SH-SY5Y (cell line): Measurements from ENCODE around the gene CKMT2.

Experiments
- GATA2 ChIP-seq: IDR thresholded peaks from 2 replicates; pipeline ENCODE4 v1.6.1; 2011; ENCODE audit warnings: mild to moderate bottlenecking, low read depth, low read length
- GATA3 ChIP-seq: IDR thresholded peaks from 2 replicates; pipeline ENCODE4 v1.6.1; 2011; ENCODE audit warnings: low read depth, mild to moderate bottlenecking, low read length, moderate library complexity

Gene CKMT2

DNA sequence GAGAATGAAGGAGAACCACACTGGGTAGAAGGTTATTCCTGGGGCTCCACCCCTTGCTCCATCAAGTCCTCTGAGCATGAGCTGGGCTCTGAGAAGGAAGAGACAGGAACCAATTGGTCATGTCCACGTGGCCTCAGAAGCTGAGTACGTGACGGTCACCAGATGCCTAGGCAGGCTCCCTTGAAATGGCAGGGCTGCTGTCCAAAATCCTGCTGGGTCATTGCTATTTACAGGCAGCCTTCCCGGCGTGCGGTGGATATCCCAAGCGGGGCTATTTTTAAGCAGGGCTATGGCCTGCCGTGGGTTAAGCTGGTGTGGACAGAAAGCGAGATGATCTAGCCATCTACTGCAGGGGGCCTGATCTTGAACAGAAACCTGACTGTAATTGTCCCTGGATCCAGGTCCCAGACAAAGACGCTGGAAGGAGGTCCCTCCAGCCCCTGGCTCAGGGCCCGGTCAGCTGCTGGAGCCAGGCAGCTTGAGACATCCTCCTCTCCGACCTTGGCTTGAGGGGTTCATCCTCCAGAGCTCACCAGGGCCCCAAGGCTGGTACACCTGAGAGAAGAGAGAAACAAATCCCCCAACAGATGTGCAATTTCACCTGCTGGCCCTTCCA lies 550 bp upstream of the CKMT2 start:
- TF ChIP-seq GATA2 (no peak), GATA3 (no peak)

DNA sequence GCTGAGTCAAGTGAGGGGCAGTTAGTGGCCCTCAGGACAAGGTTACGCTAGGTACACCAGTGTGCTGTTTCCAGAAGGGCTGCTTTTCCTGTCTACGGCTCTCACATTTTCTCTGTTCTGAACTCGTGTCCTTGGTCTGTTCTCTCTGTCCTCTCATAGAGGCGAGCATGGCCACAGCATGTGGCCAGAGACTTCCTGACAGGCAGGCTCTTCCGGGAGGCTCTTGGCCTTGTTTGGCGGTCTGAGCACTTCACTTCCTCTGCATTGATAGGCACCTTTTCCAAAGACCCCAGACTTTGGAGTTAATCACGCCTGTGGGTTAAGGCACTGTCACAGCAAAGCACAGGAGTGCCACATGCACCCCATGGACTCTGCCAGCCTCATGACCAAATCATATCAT lies 1.2 kb downstream of the CKMT2 start:
- TF ChIP-seq GATA2 = no peak
- no peak for TF ChIP-seq GATA3

- TF ChIP-seq GATA3 (no peak), GATA2 (no peak)
These were observed 1.7 kb downstream of the CKMT2 start for GRCh38 chr5:81234801-81235200.

DNA sequence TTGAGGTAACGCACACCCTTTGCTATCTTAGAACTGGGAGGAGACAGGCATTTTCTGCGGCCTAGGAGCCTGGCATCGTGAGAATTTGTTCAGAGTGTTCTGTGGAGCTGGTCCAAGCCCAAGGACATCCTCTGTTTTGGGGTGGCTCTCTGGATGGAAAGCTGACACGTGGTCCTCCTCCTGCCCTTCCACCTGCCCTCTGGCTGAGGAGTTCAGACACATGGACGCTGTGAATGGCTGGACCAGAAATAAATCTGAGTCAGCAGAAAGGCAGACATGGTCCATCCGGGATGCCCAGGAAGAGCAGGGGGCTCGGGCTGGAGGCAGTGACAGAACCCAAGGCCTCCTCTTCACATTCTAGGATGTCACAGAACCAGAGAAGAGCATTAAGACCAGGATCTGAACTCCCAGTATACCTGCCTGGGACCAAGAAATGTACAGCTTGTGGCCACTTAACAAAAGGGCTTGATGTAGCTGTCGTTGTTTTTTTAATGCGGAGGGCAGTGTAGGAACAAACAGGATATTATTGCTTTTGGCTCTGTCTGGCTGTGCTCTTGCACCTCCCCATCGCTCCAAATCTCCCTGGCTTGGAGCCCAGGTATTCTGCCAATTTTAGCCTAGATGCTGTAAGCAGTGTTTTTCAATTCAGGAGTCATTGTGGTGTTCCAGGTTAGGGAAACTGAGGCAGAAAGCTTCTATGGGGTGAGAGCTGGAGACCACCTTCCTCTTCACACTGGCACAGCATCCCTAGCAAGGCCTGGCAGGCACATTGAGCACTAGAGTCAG lies 2.4 kb downstream of the CKMT2 start:
- no peak for TF ChIP-seq GATA3
- TF ChIP-seq GATA2 = no peak

DNA sequence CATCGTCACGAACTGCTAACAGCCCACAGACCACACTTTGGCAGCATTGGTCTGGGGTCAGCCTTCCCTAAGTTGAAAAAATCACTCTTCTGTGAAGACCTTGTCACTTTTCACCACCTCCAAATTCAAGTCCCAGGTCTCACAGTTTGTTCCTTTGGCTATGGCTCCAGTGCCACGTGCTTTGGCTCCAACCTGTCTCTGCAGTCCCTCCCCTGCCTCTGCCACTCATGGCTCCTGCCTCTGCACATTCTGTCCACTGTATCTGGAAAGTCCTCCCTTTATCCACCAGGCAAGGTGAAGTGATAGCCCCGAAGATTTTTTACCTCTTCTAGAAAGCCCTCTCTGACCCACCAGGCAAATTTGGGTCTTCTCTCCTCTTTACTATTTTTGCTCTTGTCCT lies 5.3 kb downstream of the CKMT2 start:
- TF ChIP-seq GATA3 = no peak

DNA sequence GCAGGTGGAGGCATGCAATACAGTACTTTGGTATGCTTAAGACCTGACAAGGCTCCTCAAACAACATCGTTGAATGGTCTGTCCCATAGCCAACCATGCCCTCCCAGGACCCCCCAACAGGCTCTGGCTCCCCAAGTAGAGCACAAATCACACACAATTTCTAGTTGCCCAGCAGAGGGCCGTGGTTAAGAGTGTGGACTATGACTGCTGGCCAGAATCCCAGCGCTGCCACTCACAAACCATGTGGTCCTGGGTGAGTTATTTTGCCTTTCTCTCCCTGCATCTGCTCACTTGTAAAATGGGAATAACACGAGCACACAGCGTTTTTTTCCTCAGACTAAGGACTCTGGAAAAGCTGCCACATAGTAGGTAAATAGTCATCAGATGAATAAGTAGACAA lies 6.5 kb downstream of the CKMT2 start:
- TF ChIP-seq GATA2 = no peak
- TF ChIP-seq GATA3 = no peak

DNA sequence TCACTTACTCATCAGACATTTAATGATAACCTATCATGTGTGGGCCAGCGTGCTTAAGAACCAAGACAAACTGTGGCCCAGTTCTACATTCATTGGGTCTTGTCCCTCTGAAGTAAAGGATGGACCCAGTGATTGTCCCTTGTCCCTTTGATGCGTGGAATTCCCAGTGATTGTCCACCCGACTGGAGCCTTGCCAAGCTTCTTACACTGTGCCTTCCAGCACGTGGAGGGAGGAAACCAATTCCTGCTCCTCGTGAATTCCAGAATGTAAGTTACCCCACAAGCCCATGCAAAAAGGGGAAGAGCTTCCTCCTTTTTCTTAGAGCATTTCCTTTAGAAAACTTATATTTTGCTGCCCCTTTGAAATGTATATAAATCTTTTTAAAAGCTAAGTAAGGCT lies 7.9 kb downstream of the CKMT2 start:
- no peak for TF ChIP-seq GATA3
- no peak for TF ChIP-seq GATA2

DNA sequence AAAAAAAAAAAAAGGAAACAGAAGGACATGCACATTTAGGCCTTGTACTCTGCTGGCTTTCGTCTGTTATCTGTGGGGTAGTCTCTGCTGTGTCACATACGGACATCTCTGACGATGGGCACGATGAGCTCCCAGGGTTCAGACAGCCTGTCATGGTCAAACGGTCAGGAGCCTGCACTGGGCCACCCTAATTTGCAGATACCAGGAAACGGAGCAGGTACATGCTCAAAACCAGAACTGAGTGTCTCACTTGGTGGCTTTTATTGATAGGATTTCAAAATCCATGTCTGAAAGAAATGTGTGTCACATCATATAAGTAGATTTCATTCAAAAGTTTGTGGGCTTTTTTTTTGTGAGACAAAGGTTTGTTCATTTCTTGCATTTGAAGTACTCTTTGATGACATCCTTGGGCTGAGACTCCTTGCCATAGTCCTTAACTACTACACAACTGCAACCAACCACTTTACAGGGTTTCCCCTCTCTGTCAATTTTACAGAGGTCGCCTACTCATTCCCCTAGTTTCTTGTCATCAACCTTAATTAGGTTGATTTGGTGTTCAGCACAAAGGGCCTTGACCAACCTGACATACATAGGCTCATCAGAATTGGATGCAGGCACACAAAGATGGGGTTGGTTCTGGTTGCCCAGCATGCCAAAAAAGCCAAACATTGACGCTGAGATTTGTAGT lies 9.0 kb downstream of the CKMT2 start:
- TF ChIP-seq GATA2 (no peak), GATA3 (no peak)

GRCh38 chr5:81242906-81243436 lies 9.8 kb downstream of the CKMT2 start:
- no peak for TF ChIP-seq GATA3
- no peak for TF ChIP-seq GATA2

DNA sequence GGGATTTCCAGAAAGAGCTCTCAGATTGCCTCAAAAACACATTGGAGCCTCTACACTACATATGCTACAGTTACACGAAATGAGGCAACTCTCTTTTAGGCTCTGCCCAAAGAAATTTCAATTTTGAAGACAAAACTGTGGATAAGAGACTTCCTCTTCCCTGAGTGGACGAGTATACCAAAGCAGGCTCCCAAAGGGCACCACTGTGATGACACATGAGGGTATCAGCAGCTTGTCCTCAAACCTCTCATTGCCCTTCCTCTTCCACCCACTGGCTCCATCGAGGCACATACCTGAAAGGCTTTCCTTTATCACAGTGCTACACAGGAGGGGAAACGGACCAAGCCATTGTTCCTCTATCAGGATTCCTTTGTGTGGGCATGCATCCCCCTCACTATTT lies 11.3 kb downstream of the CKMT2 start:
- TF ChIP-seq GATA3 (no peak), GATA2 (no peak)

DNA sequence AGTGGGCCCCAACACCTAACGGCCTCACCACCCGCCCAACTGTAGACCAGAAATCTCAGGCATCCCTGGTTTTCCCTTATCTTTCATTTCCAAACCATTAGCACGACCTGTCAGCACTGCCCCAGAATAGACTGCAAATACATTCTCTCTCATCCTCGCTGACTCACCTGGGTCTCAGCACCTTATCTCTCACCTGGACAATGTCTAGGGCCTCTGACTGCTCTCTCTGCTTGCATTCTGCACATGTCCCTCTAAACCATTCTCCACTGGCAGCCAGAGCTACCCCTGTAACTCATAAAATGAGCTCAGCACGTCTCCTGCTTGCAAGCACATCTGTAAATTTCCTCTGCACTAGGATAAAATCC lies 12.7 kb downstream of the CKMT2 start:
- TF ChIP-seq GATA2 (no peak), GATA3 (no peak)

DNA sequence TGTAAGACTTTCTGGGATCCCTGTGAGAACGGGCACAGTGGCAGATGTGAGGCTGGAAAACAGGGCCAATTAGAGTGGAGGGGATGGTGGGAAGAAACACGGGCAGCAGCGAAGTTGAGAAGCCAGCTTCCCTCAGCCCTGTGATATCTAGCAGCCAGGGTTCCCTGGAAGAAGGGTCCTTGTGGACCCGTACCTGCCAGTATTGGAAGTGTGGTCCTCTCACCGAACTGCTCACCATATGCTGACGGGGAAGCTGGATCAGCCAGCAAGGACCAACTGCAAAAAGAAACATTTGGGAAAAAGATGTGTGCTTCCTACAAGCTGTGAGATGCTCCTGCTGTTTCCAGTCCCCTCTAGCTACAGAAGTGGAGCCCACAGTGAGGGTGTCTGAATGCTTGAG lies 13.6 kb downstream of the CKMT2 start:
- TF ChIP-seq GATA3 (no peak), GATA2 (no peak)

DNA sequence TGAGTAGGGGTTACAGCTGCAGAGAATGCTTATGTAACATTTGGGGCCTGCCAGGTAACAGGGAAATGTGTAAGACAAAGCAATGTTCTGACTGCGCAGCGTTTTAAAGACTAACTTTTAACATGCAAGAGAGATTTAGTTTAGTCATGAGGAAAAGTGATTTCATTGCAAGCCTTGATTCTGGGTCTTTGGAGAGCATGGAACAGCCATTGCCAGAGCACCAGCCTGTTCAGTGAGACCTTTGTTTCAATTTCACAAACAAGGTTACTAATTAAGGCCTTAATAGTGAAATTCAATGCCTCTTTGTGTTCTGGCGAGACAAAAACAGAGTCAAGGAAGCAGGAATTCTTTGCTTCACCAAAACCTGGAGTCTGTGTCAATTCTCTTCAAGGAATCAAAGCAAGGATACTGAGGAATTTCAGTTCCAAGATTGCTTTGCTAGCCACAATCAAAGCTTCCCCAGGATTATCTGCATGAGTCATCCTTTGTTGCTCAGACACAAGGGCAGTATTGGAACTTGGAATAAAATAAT lies 14.4 kb downstream of the CKMT2 start:
- TF ChIP-seq GATA2 = no peak
- TF ChIP-seq GATA3 = no peak

GRCh38 chr5:81249240-81249639 lies 16.1 kb downstream of the CKMT2 start:
- TF ChIP-seq GATA2 = no peak
- TF ChIP-seq GATA3 = no peak
